Activated CD4-positive, alpha-beta T cell treated with anti-CD3 and anti-CD28 coated beads, Interleukin-2, amount 50 U/mL, for 4 hours (primary cell): ENCODE measurements around the gene GNAS.

Experiments
- DNase-seq, 2 experiments: peaks; one replicate each; pipeline ENCODE4 v3.0.0-alpha.2; 2020

GNAS gene

GRCh38 chr20:58854638-58855471, 2.3 kb downstream of the GNAS start:
- DNase-seq = no peak

GRCh38 chr20:58855506-58856389, 3.2 kb downstream of the GNAS start:
- DNase-seq = no peak

DNA sequence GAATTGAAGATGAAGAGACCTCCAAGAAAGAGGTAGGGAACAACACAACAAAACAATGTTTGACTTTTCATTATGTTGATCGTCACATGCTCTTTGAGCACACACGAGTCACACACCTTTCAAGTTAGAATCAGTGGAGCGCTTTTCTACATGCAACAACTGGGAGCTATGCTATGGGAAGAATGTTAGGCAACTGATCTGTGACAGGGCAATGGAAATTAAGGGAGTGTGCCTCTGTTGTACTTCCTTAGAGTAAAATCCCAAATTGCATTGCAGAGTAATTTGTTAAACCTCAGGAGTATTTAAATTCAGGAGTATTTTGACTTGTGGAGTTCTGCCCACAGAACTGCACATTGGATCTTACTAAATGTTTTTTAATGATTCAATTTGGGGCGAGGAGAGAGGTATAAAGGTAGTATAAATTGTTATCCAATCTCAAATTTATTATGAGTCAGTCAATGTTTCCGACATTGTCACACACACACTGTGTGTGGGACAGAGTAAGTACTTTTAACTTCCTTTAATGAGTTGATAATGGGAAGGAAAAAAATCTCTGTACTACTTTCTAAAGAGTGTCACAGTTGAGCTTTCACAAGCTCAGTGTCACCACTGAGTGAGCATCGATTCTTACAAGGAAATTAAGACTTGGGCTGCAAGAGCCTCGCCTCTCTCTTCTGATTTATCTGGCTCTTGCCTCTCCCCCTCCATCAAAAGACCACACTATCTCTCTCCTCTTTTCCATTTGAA, 10.7 kb downstream of the GNAS start:
- no peak for DNase-seq

- no peak for DNase-seq
Observed at GRCh38 chr20:58864346-58864745, 11.8 kb downstream of the GNAS start.

- no peak for DNase-seq
Observed at GRCh38 chr20:58865843-58866242, 13.3 kb downstream of the GNAS start.

GRCh38 chr20:58867211-58867610, 14.7 kb downstream of the GNAS start:
- no peak for DNase-seq

GRCh38 chr20:58868795-58869194, 16.3 kb downstream of the GNAS start:
- DNase-seq = no peak

DNA sequence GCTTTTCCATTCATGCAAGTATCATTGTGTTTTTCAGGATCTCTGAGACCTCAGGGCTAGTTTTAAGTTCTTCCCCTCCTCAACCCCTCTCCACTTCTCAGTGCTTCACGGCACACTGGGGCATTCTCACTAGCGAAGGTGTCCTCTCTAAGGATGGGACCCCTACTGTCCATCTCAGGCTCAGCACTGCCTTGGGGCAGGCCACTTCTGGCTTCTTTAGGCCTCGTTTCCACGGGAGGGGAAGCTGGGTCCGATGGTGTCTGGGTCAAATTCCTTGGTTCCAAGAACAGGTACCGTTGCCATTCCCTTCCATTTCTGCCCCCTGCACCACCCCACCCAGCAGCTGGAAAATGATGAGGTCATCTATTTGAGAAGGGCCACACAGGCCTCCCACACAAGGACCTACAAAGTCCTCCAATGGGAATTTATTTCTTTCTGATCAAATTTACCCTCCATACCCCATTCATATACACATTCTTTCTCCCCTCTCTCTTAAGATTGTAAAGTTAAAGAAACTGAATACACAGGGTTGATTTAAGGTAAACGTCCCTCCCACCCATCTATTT, 17.2 kb downstream of the GNAS start:
- no peak for DNase-seq

GRCh38 chr20:58870293-58871014, 17.9 kb downstream of the GNAS start:
- peak; percentile 51 to 57 for DNase-seq

- DNase-seq = no peak
Observed at GRCh38 chr20:58871533-58872102, 19.1 kb downstream of the GNAS start.

DNA sequence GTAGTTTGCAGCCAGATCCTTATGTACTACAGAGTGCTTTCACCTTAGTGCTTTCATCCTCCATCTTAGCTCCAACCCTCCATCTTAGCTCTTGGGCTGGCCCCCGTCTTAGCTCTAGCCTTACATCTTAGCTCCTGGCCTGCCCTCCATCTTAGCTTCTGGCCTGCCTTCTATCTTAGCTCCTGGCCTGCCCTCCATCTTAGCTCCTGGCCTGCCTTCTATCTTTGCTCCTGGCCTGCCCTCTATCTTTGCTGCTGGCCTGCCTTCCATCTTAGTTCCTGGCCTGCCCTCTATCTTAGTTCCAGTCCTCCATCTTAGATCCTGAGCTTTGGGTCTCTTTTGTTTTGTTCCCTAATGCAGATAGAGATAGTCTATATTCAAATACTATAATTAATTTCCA, 22.0 kb downstream of the GNAS start:
- DNase-seq = no peak

- no peak for DNase-seq
Observed at GRCh38 chr20:58875111-58875510, 22.6 kb downstream of the GNAS start.

GRCh38 chr20:58875541-58876134, 23.1 kb downstream of the GNAS start:
- no peak for DNase-seq

DNA sequence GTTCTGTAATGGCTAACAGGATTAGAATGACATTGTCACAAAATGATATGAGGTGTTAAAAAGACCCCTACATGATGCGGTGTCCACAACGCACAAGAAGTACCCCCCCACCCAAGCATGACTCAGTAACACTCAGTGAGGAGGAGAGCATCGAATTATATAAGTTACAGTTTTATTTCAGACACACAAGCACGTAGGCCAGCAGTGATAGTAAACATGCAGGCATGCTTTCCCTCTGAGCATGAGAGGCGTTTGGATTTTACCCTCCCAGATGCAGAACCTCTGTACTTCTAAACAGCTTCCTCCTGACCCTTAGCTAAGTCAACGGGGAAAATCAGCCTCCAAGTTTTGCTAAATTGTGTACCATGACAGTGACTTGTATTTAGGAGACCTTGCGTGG, 23.9 kb downstream of the GNAS start:
- no peak for DNase-seq

- DNase-seq = no peak
Observed at GRCh38 chr20:58877050-58877975, 24.8 kb downstream of the GNAS start.

DNA sequence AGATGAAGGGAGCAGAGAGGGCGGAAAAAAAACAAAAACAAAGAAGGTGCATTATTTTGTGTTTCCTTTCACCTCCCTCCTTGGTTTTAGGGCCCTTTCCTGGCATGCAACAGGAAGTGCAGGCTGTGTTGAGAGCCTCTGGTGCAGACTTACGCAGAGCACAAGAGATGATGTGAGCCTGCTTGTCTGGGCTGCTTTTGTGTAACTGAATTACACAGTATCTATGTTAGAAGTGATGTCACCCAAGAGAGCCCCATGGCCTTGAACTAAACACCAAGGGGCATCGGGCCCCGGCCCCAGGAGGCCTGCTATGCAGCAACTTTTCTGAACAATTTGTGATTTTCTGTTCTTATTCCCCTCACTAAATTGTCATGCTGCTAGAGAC, 25.5 kb downstream of the GNAS start:
- DNase-seq = no peak

DNA sequence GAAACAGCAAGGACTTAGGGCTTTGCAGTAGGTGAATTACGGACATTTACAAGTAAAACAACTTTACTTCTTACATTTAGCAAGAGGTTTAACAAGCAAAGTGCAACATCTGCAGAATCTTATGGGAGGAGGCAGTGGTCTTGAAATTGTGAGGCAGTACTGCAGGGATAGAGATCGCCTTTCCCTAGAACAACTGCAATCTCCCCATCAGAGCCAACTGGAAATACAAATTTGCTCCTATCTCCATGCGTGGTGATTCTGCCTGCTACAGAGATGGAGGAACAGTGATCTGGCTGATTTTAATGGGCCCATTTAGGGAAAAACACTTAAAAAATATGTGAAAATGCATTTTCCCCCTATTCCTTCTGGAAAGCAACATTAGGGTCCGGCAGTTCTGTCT, 25.9 kb downstream of the GNAS start:
- no peak for DNase-seq

DNA sequence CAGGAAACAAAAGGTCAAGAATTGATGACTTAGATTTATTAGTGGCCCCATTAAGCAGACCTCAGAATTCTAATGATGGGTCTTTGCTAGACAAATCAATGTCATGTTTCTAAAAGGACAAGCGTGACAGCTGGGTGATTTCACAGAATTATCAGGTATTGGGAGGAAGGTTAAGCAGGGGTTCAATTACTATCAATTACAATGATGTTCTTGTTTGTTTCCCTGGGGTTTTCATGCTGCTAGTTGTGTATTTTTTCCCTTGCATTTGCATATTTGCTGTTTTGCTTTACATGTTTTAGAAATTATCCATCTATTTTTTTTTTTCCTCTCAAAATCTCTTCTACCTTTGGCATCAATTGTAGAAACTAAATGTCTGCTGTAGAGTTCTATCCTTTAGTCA, 27.9 kb downstream of the GNAS start:
- no peak for DNase-seq

DNA sequence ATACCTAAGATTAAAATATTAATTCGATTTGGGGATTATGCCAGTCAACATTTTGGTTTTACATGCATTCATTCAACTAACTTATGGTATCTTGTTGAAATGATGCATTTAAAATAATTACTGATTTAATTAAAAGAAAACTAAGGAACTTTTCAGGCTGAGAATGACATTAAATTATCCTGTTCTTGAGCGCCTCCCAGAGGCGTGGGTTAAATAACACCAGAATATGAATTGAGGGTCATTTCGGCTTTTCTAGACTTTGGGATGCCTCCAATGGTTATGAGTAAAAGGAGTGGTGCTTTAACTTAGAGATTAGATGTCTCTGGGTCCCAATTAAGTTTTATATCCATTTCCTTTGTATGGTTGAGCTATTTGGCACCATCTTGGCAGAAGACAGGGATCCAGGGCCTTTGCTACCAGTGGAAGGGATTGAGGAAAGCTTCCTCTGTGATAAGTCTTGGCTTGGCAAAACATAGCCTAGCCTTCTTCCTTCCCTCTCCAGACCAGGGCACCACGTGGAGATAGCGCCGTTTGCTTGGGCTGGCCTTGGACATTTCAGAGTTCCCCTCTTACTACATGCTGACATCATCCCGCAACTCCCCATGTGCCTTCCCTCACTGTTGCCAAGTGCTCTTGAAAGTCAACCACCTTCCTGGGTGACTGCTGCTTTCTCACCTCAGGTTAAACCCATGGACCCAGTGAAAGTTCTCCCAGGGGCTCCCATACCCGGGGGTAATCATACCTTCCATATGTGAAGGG, 28.7 kb downstream of the GNAS start:
- DNase-seq = no peak

- no peak for DNase-seq
Observed at GRCh38 chr20:58882704-58883089, 30.2 kb downstream of the GNAS start.
